Spleen (tissue), 7 donors: ENCODE results near the gene ISG20.

ENCODE experiments used
- CTCF ChIP-seq, 11 experiments: fragments of 200-600 bp in 7 of 11; fragments of 450-650 bp in 4 of 11; sonication (generic) in 4 of 11; IDR thresholded peaks in 8 of 11; conservative IDR thresholded peaks in 3 of 11; 1 replicate in 7 of 11; 2 replicates in 4 of 11; pipeline versions ENCODE4 v1.4.0 to v1.8.0; 2016 to 2021; ENCODE audit warnings: antibody characterized with exemption in 11 of 11, inconsistent platforms in 4 of 11, mild to moderate bottlenecking in 1 of 11
- POLR2A ChIP-seq, 3 donors: fragments of 450-650 bp; IDR thresholded peaks; one replicate each; pipeline ENCODE4 v1.5.1; 2017; ENCODE audit warnings: antibody characterized with exemption in 3 of 3, mild to moderate bottlenecking in 1 of 3
- POLR2AphosphoS5 ChIP-seq, 3 donors: sonication (generic); formaldehyde crosslinking; IDR thresholded peaks; one replicate each; pipeline ENCODE4 v1.5.1; 2017; ENCODE audit warnings: antibody characterized with exemption in 3 of 3
- donor health status: DM: no; HTN: no; CAD: no; lungs with moderate emphysema.
- donor health status: DM: no; HTN: no; CAD: no.
- donor health status: DM: no; HTN: no; CAD: no.

DNA sequence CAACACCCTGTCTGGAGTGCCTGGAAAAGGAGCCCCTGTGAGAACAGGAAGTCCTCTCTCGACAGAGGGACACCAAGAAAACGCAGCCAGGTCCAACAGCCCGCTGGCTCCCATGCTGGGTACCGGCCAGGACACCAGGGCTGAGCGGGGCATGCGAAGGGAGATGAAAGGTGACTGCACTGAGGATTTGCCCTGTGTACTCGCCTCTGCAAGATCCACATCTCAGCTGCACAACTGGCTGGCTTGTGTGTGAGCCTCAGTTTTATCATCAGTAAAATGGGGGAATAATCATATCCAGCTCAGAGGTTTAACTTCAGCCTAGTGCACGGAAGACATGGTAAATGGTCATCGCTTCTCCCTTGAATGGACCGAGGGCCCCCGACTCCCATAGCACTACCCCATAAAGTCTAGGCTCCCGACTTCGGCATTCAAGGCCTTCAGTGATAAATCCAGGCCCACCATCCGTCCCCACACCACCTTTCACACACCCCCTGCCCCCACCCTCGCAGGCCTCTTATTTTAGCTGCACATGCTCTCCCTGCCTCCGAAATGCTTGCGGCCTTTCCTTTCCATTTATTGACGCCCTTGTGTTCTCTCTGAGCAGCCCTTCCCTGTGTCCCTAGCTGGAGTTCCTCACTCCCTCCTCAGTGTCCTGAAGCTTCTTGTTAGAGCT is 15.8 kb downstream of the ISG20 start:
- TF ChIP-seq CTCF (IDR thresholded peaks at IDR 0.05 in 8 of 11, conservative IDR thresholded peaks at IDR 0.05 in 3 of 11) = no peak
- peak; percentile 2 to 43 (median 2) for TF ChIP-seq POLR2AphosphoS5 (IDR thresholded peaks at IDR 0.05)
- TF ChIP-seq POLR2A (IDR thresholded peaks at IDR 0.05) = no peak
